Small intestine (tissue), 7 donors: ENCODE results near the gene KIF2C. TPM values are rescaled to one million over a fixed set of nuclear protein-coding genes. Genes with fewer than 3 reads are reported as not detected.

ENCODE experiments used
- DNase-seq, 2 donors: peaks; one replicate each; pipeline versions ENCODE4 v3.0.0 to v3.0.0-alpha.2; 2013
- FAIRE-seq: peaks from 2 replicates; lab custom pipeline; 2012; peaks lifted over from hg19 to GRCh38; lab: Jason Lieb, UNC
- H3K27ac ChIP-seq, 3 donors: one replicate each; pipeline ENCODE4 v1.5.1; 2013; ENCODE audit warnings: low read length in 2 of 3, mild to moderate bottlenecking in 2 of 3, control low read depth in 1 of 3, inconsistent platforms in 1 of 3, low read depth in 1 of 3, moderate library complexity in 1 of 3
- H3K27me3 ChIP-seq, 3 donors: one replicate each; pipeline ENCODE4 v1.6.1; 2013; ENCODE audit warnings: low read length in 3 of 3, inconsistent platforms in 1 of 3; ENCODE audit not compliant: control insufficient read depth in 3 of 3, insufficient read depth in 3 of 3
- H3K36me3 ChIP-seq, 3 donors: one replicate each; pipeline ENCODE4 v1.6.1; 2013; ENCODE audit warnings: low read length in 3 of 3, inconsistent platforms in 1 of 3, low read depth in 1 of 3, mild to moderate bottlenecking in 1 of 3, moderate library complexity in 1 of 3; ENCODE audit not compliant: control insufficient read depth in 3 of 3, insufficient read depth in 2 of 3
- H3K4me1 ChIP-seq, 3 donors: one replicate each; pipeline ENCODE4 v1.6.1; 2013; ENCODE audit warnings: low read length in 2 of 3, inconsistent platforms in 1 of 3, low read depth in 1 of 3, mild to moderate bottlenecking in 1 of 3, moderate library complexity in 1 of 3; ENCODE audit not compliant: control insufficient read depth in 3 of 3, insufficient read depth in 2 of 3
- H3K4me3 ChIP-seq, 3 donors: one replicate each; pipeline ENCODE4 v1.5.1; 2013; ENCODE audit warnings: low read length in 3 of 3, control low read depth in 1 of 3, inconsistent platforms in 1 of 3, low read depth in 1 of 3, mild to moderate bottlenecking in 1 of 3, moderate library complexity in 1 of 3
- H3K9me3 ChIP-seq, 2 donors: one replicate each; pipeline ENCODE4 v1.6.1; 2013; ENCODE audit warnings: low read depth in 1 of 2, low read length in 1 of 2; ENCODE audit not compliant: control insufficient read depth in 2 of 2, insufficient read depth in 1 of 2
- WGBS, 3 donors: extraction: QIAGEN DNeasy Blood & Tissue Kit; methylation state at CpG; one replicate each; pipeline ENCODE4 v1.1.7; 2013; 5-methylcytosine and 5-hydroxymethylcytosine counted together
- polyA plus RNA-seq, 4 donors: library from polyadenylated mRNA; stranded (reverse) in 3 of 4; unstranded in 1 of 4; fragments of 200-250 nt in 3 of 4; fragments of 120-200 nt in 1 of 4; gene quantifications; one replicate each; pipeline versions ENCODE4 v1.2.1 to v1.2.3, GENCODE V29; 2013
- donor health status: healthy with polysubstance abuse.
- donor health status: control.
- donor health status: control.
- donor health status: Bipolar disorder and iron deficiency.
- donor health status: healthy.

KIF2C gene
- polyA plus RNA-seq, 4 donors, result 1.1 to 17.7 (median 6.5) TPM

GRCh38 chr1:44714532-44714931 is 25.1 kb upstream of the KIF2C start:
- H3K9me3 ChIP-seq, result no peaks in the 10 kb centered on the region
- no peaks in the 10 kb centered on the region for H3K27me3 ChIP-seq
- H3K4me1 ChIP-seq, result no peaks in the 10 kb centered on the region
- H3K36me3 ChIP-seq, result no peaks in the 10 kb centered on the region
- no peak for FAIRE-seq
- no peak for DNase-seq
- no peak overlapping the region for H3K4me3 ChIP-seq
- no peak overlapping the region for H3K27ac ChIP-seq
- 87 to 89% (median 87%) methylated on average over 7 of the region's 7 CpGs for WGBS, 3 donors

GRCh38 chr1:44714944-44715571 is 24.6 kb upstream of the KIF2C start:
- Histone ChIP-seq H3K4me3 (no peak overlapping the region), H3K27me3 (no peaks in the 10 kb centered on the region), H3K36me3 (no peaks in the 10 kb centered on the region), H3K27ac (no peak overlapping the region), H3K4me1 (no peaks in the 10 kb centered on the region), H3K9me3 (no peaks in the 10 kb centered on the region)
- FAIRE-seq (no peak), DNase-seq (peak; percentile 82 to 84)
- 9 to 10% (median 9%) methylated on average over 9 of the region's 9 CpGs for WGBS, 3 donors

- H3K27ac ChIP-seq, result no peak overlapping the region
- no peaks in the 10 kb centered on the region for H3K9me3 ChIP-seq
- DNase-seq, result no peak
- no peak for FAIRE-seq
- WGBS, 3 donors, result 87 to 94% (median 92%) methylated on average over 4 of the region's 4 CpGs
- no peaks in the 10 kb centered on the region for H3K36me3 ChIP-seq
- H3K4me3 ChIP-seq, result no peak overlapping the region
- no peaks in the 10 kb centered on the region for H3K4me1 ChIP-seq
- no peaks in the 10 kb centered on the region for H3K27me3 ChIP-seq
Measured at GRCh38 chr1:44717156-44717555, 22.5 kb upstream of the KIF2C start.

GRCh38 chr1:44717653-44718052 is 22.0 kb upstream of the KIF2C start:
- no peaks in the 10 kb centered on the region for H3K36me3 ChIP-seq
- FAIRE-seq (no peak), DNase-seq (no peak)
- H3K4me3 ChIP-seq, result no peak overlapping the region
- H3K27ac ChIP-seq, result no peak overlapping the region
- H3K9me3 ChIP-seq, result no peaks in the 10 kb centered on the region
- H3K4me1 ChIP-seq, result no peaks in the 10 kb centered on the region
- H3K27me3 ChIP-seq, result no peaks in the 10 kb centered on the region
- 33 to 40% (median 35%) methylated on average over 1 of the region's 1 CpG for WGBS, 3 donors

- H3K27me3 ChIP-seq, result no peaks in the 10 kb centered on the region
- H3K4me3 ChIP-seq, result no peak overlapping the region
- DNase-seq, result no peak
- H3K36me3 ChIP-seq, result no peaks in the 10 kb centered on the region
- no peak for FAIRE-seq
- no peaks in the 10 kb centered on the region for H3K9me3 ChIP-seq
- H3K4me1 ChIP-seq, result no peaks in the 10 kb centered on the region
- H3K27ac ChIP-seq, result no peak overlapping the region
- WGBS, 3 donors, result 81 to 88% (median 84%) methylated on average over 6 of the region's 6 CpGs
Measured at GRCh38 chr1:44718091-44718490, 21.5 kb upstream of the KIF2C start.

GRCh38 chr1:44719318-44719717 is 20.3 kb upstream of the KIF2C start:
- H3K27me3 ChIP-seq, result no peaks in the 10 kb centered on the region
- 57 to 80% (median 77%) methylated on average over 5 of the region's 5 CpGs for WGBS, 3 donors
- FAIRE-seq (no peak), DNase-seq (no peak)
- no peak overlapping the region for H3K27ac ChIP-seq
- H3K9me3 ChIP-seq, result no peaks in the 10 kb centered on the region
- H3K4me1 ChIP-seq, result no peaks in the 10 kb centered on the region
- H3K36me3 ChIP-seq, result no peaks in the 10 kb centered on the region
- no peak overlapping the region for H3K4me3 ChIP-seq

GRCh38 chr1:44720281-44720680 is 19.4 kb upstream of the KIF2C start:
- Histone ChIP-seq H3K36me3 (no peaks in the 10 kb centered on the region), H3K27ac (no peak overlapping the region), H3K27me3 (no peaks in the 10 kb centered on the region), H3K9me3 (no peaks in the 10 kb centered on the region), H3K4me3 (no peak overlapping the region), H3K4me1 (no peaks in the 10 kb centered on the region)
- WGBS, 3 donors, result 82 to 93% (median 83%) methylated on average over 4 of the region's 4 CpGs
- FAIRE-seq (no peak), DNase-seq (no peak)

- WGBS, 3 donors, result 24 to 34% (median 33%) methylated on average over 14 of the region's 14 CpGs
- FAIRE-seq (no peak), DNase-seq (peak; percentile 75)
- Histone ChIP-seq H3K4me3 (no peak overlapping the region), H3K27ac (peak overlapping the region in 2 of 3 donors; percentile 33 to 77), H3K27me3 (no peaks in the 10 kb centered on the region), H3K36me3 (no peaks in the 10 kb centered on the region), H3K9me3 (no peaks in the 10 kb centered on the region), H3K4me1 (no peaks in the 10 kb centered on the region)
Measured at GRCh38 chr1:44721485-44722361, 17.9 kb upstream of the KIF2C start.
